Activated CD4-positive, CD25-positive, alpha-beta regulatory T cell treated with anti-CD3 and anti-CD28 coated beads, Interleukin-2, amount 50 U/mL, for 72 hours (primary cell): ENCODE measurements around the gene AGGF1.
A peak's percentile ranks its signal among the peaks of the same experiment; 100 is the strongest.
"Not testable (repeated sequence)": the region's sequence is repeated elsewhere in the genome, so short reads cannot be mapped to it uniquely, and the experiment has no call there.

Source experiments
- DNase-seq: peaks from one replicate; pipeline ENCODE4 v3.0.0; 2021

AGGF1 gene

GRCh38 chr5:77030097-77031071 lies at the start of gene AGGF1:
AGGF1 (plus strand) TSS chr5:77030404; CDS start chr5:77030767, 363 bp downstream.
- DNase-seq, result peak; percentile 90

- DNase-seq, result no peak
Measured at GRCh38 chr5:76980518-76981144, 49.6 kb upstream of the AGGF1 start.

- DNase-seq, result no peak
Measured at GRCh38 chr5:76982450-76982849, 47.8 kb upstream of the AGGF1 start.

- no peak for DNase-seq
Measured at GRCh38 chr5:76983468-76983867, 46.7 kb upstream of the AGGF1 start.

- no peak for DNase-seq
Measured at GRCh38 chr5:76986825-76987526, 43.2 kb upstream of the AGGF1 start.

GRCh38 chr5:76990899-76991459 lies 39.2 kb upstream of the AGGF1 start:
- DNase-seq, result no peak

- DNase-seq, result not testable (repeated sequence)
Measured at GRCh38 chr5:76993436-76993835, 36.8 kb upstream of the AGGF1 start.

- DNase-seq, result no peak
Measured at GRCh38 chr5:76994337-76994736, 35.9 kb upstream of the AGGF1 start.

- DNase-seq, result not testable (repeated sequence)
Measured at GRCh38 chr5:76998251-76998650, 32.0 kb upstream of the AGGF1 start.

- no peak for DNase-seq
Measured at GRCh38 chr5:76999451-76999850, 30.8 kb upstream of the AGGF1 start.

GRCh38 chr5:77003246-77003645 lies 27.0 kb upstream of the AGGF1 start:
- no peak for DNase-seq

- no peak for DNase-seq
Measured at GRCh38 chr5:77006124-77006523, 24.1 kb upstream of the AGGF1 start.

GRCh38 chr5:77008413-77008812 lies 21.8 kb upstream of the AGGF1 start:
- no peak for DNase-seq

GRCh38 chr5:77010243-77010642 lies 20.0 kb upstream of the AGGF1 start:
- no peak for DNase-seq

GRCh38 chr5:77011498-77011897 lies 18.7 kb upstream of the AGGF1 start:
- no peak for DNase-seq

- DNase-seq, result no peak
Measured at GRCh38 chr5:77012601-77013000, 17.6 kb upstream of the AGGF1 start.

GRCh38 chr5:77015938-77016569 lies 14.2 kb upstream of the AGGF1 start:
- no peak for DNase-seq

GRCh38 chr5:77016962-77017361 lies 13.2 kb upstream of the AGGF1 start:
- DNase-seq, result no peak

- DNase-seq, result no peak
Measured at GRCh38 chr5:77017668-77018067, 12.5 kb upstream of the AGGF1 start.

- DNase-seq, result no peak
Measured at GRCh38 chr5:77022511-77023417, 7.4 kb upstream of the AGGF1 start.

- no peak for DNase-seq
Measured at GRCh38 chr5:77024490-77024889, 5.7 kb upstream of the AGGF1 start.
